Measurements from ENCODE around the gene HOXB5.

HOXB5 gene

GRCh38 chr17:48567209-48567608 lies 26.4 kb downstream of the HOXB5 start:
- Histone ChIP-seq H3K36me3 (ENCODE audit: control insufficient read depth in 2 of 2, insufficient read depth in 1 of 2, low read length in 2 of 2) (peaks cover 8 to 57% of the 10 kb centered on the region in 2 experiments), H3K4me1 (ENCODE audit: control insufficient read depth, insufficient read depth, low read length) (peaks cover 92% of the 10 kb centered on the region), H3K9me3 (ENCODE audit: control insufficient read depth, insufficient read depth, low read depth, low read length) (no peaks in the 10 kb centered on the region), H3K4me3 (ENCODE audit: low read depth, low read length) (no peak overlapping the region), H3K27ac (ENCODE audit: extremely low read depth, low read depth, low read length) (peak overlapping the region; percentile 47)
- TF ChIP-seq FEZF1 (tag by site-specific recombination; IDR thresholded peaks at IDR 0.05) (peak; percentile 58; the same call in 1 of the 2 replicates), ZNF354C (tag by site-specific recombination; IDR thresholded peaks at IDR 0.05; ENCODE audit: borderline replicate concordance, low read depth) (no peak), KLF1 (tag by site-specific recombination; IDR thresholded peaks at IDR 0.05) (peak; percentile 23; the same call in 1 of the 2 replicates), KLF16 (tag by site-specific recombination; IDR thresholded peaks at IDR 0.05) (no peak), IKZF3 (tag by site-specific recombination; IDR thresholded peaks at IDR 0.05) (peak; percentile 40; the same call in 1 of the 2 replicates), ZNF10 (tag by site-specific recombination; IDR thresholded peaks at IDR 0.05) (0 out of 2 replicates have a peak, but pooled peaks have one; percentile 15), ZNF843 (tag by site-specific recombination; IDR thresholded peaks at IDR 0.05) (peak; percentile 40; the same call in 1 of the 2 replicates), ZNF600 (tag by site-specific recombination; IDR thresholded peaks at IDR 0.05) (peak; percentile 79), ZBTB17 (tag by site-specific recombination; IDR thresholded peaks at IDR 0.05) (peak; percentile 60; the same call in 1 of the 2 replicates)
- CTCF ChIA-PET = interaction anchor here (1.5 kb wide), 1 partner anchor 259 kb away, joined by 5 read pairs; no protein-coding TSS in a partner anchor
- POLR2A ChIA-PET = interaction anchor here (0.5 kb wide), 1 partner anchor 13 kb away, joined by 3 read pairs; no protein-coding TSS in a partner anchor

- no peak overlapping the region for H3K4me3 ChIP-seq (ENCODE audit: low read depth, low read length)
- CTCF ChIA-PET = interaction anchor here (0.7 kb wide), 1 partner anchor 214 kb away, joined by 3 read pairs; no protein-coding TSS in a partner anchor
- H3K27ac ChIP-seq (ENCODE audit: extremely low read depth, low read depth, low read length) = peak overlapping the region; percentile 47
- peaks cover 92% of the 10 kb centered on the region for H3K4me1 ChIP-seq (ENCODE audit: control insufficient read depth, insufficient read depth, low read length)
- H3K9me3 ChIP-seq (ENCODE audit: control insufficient read depth, insufficient read depth, low read depth, low read length) = no peaks in the 10 kb centered on the region
- POLR2A ChIA-PET = interaction anchor here (0.5 to 1.1 kb wide), 2 partner anchors 10 to 13 kb away, joined by 3 to 7 read pairs; no protein-coding TSS in a partner anchor
- H3K36me3 ChIP-seq (ENCODE audit: control insufficient read depth in 2 of 2, insufficient read depth in 1 of 2, low read length in 2 of 2) = peaks cover 11 to 58% of the 10 kb centered on the region in 2 experiments
- TF ChIP-seq ZNF416 (tag by site-specific recombination; IDR thresholded peaks at IDR 0.05) (no peak), ZFHX2 (tag by site-specific recombination; conservative IDR thresholded peaks at IDR 0.05) (peak; percentile 88), TSHZ1 (tag by site-specific recombination; IDR thresholded peaks at IDR 0.05; ENCODE audit: borderline replicate concordance) (no peak), EGR2 (tag by site-specific recombination; IDR thresholded peaks at IDR 0.05; ENCODE audit: low read depth) (peak; percentile 71), IKZF3 (tag by site-specific recombination; IDR thresholded peaks at IDR 0.05) (no peak)
These were observed 26.9 kb downstream of the HOXB5 start for GRCh38 chr17:48566717-48567116.

- Histone ChIP-seq H3K9me3 (ENCODE audit: control insufficient read depth, insufficient read depth, low read depth, low read length) (no peaks in the 10 kb centered on the region), H3K4me3 (ENCODE audit: low read depth, low read length) (no peak overlapping the region), H3K4me1 (ENCODE audit: control insufficient read depth, insufficient read depth, low read length) (peaks cover 92% of the 10 kb centered on the region), H3K36me3 (ENCODE audit: control insufficient read depth in 2 of 2, insufficient read depth in 1 of 2, low read length in 2 of 2) (peaks cover 15 to 60% of the 10 kb centered on the region in 2 experiments), H3K27ac (ENCODE audit: extremely low read depth, low read depth, low read length) (peak overlapping the region; percentile 47; the same call in 1 of the 2 replicates)
- ChIA-PET CTCF (interaction anchor here (0.7 to 1.0 kb wide), 3 partner anchors 19 to 493 kb away, joined by 3 to 5 read pairs (median 4); no protein-coding TSS in a partner anchor), POLR2A (interaction anchor here (1.1 kb wide), 1 partner anchor 9 kb away, joined by 7 read pairs; no protein-coding TSS in a partner anchor)
- TF ChIP-seq SP3 (tag by site-specific recombination; IDR thresholded peaks at IDR 0.05) = no peak
- no peak for TF ChIP-seq ZNF621 (tag by site-specific recombination; IDR thresholded peaks at IDR 0.05)
- TF ChIP-seq ZNF830 (tag by site-specific recombination; IDR thresholded peaks at IDR 0.05; ENCODE audit: low read depth) = no peak
- no peak for TF ChIP-seq ZNF530 (tag by site-specific recombination; IDR thresholded peaks at IDR 0.05; ENCODE audit: low read depth)
- no peak for TF ChIP-seq ZSCAN16 (tag by site-specific recombination; IDR thresholded peaks at IDR 0.05)
- TF ChIP-seq PRDM10 (tag by site-specific recombination; IDR thresholded peaks at IDR 0.05) = 0 out of 2 replicates have a peak, but pooled peaks have one; percentile 22
- TF ChIP-seq ZNF513 (tag by site-specific recombination; IDR thresholded peaks at IDR 0.05) = peak; percentile 42; the same call in 1 of the 2 replicates
- TF ChIP-seq ZFP41 (tag by site-specific recombination; IDR thresholded peaks at IDR 0.05; ENCODE audit: borderline replicate concordance) = no peak
These were observed 27.5 kb downstream of the HOXB5 start for GRCh38 chr17:48565925-48566710.
